Uterus (tissue), 4 donors: ENCODE results near the gene ADARB2. TPM values are rescaled to one million over a fixed set of nuclear protein-coding genes. Genes with fewer than 3 reads are reported as not detected.

Experiments used
- DNase-seq, 2 donors: peaks; one replicate each; pipeline ENCODE4 v3.0.0-alpha.2; 2019 to 2020
- H3K27ac ChIP-seq, 2 donors: fragments of 200-600 bp; sonication (generic); 1 replicate in 1 of 2; 2 replicates in 1 of 2; pipeline ENCODE4 v1.5.1; 2016 to 2018
- H3K27me3 ChIP-seq, 2 donors: fragments of 200-600 bp; sonication (generic); one replicate each; pipeline ENCODE4 v1.5.1; 2018 to 2019; ENCODE audit warnings: control low read depth in 1 of 2
- H3K36me3 ChIP-seq, 2 donors: fragments of 200-600 bp; sonication (generic); one replicate each; pipeline ENCODE4 v1.5.1; 2019; ENCODE audit warnings: control low read depth in 1 of 2
- H3K4me1 ChIP-seq, 2 donors: fragments of 200-600 bp; sonication (generic); one replicate each; pipeline ENCODE4 v1.5.1; 2018 to 2019; ENCODE audit warnings: control low read depth in 1 of 2
- H3K4me3 ChIP-seq, 2 donors: fragments of 200-600 bp; sonication (generic); 1 replicate in 1 of 2; 2 replicates in 1 of 2; pipeline ENCODE4 v1.5.1; 2018 to 2019; ENCODE audit warnings: mild to moderate bottlenecking in 1 of 2
- H3K9me3 ChIP-seq, 2 donors: fragments of 200-600 bp; sonication (generic); one replicate each; pipeline ENCODE4 v1.5.1; 2019; ENCODE audit warnings: control low read depth in 1 of 2
- POLR2A ChIP-seq, 2 donors: fragments of 450-650 bp; IDR thresholded peaks; one replicate each; pipeline ENCODE4 v1.6.1; 2016; ENCODE audit warnings: antibody characterized with exemption in 2 of 2, mild to moderate bottlenecking in 1 of 2, moderate library complexity in 1 of 2
- intact Hi-C: fragments of 100-400 bp; cut with DNase I; formaldehyde crosslinking; loops from one replicate; pipeline ENCODE4 v1.15.1; 2023; ENCODE audit warnings: low total_unique reads
- total RNA-seq, 4 donors: library from RNA; depleted of rRNA in 3 of 4; stranded (reverse); fragments of >200 nt in 3 of 4; gene quantifications; one replicate each; pipeline versions ENCODE4 v1.1.0 to v1.2.4, GENCODE V29; 2014 to 2023
- TF ChIP-seq, protein P1 (sequence below), 4 experiments: fragments of 200-600 bp in 2 of 4; fragments of 450-650 bp in 2 of 4; sonication (generic) in 2 of 4; IDR thresholded peaks; one replicate each; pipeline ENCODE4 v1.5.1; 2016 to 2019; ENCODE audit warnings: antibody characterized with exemption in 4 of 4, mild to moderate bottlenecking in 2 of 4, moderate library complexity in 1 of 4
- donor health status: DM: yes; HTN: yes; CAD: no.

The ADARB2 gene
- total RNA-seq, 4 donors from 2014 or later: 0.76 to 2.6 (median 2.0) TPM; not detected in 1

DNA sequence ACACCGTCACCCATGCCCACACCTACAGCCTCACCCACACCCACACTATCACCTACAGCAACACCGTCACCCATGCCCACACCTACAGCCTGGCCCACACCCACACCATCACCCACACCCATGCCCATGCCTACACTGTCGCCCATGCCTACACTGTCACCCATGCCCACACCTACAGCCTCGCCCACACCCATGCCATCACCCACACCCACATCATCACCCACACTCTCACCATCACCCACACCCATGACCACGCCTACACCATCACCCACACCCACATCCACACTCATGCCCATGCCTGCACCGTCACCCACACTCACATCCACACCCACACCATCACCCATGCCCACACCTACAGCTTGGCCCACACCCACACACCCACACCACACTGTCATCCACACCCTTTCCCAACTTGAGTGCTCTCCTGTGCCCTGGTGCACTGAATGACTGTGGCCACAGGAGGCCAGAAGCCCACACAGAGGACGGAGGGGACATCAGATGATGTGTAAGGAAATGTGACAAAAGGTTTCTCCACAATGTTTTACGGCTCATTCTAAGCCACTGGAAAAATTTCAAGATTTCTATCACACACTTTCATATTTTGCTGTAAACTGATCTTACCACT is 527.9 kb downstream of the ADARB2 start:
- Histone ChIP-seq H3K36me3 (no peaks in the 10 kb centered on the region), H3K27ac (no peak overlapping the region), H3K4me1 (no peaks in the 10 kb centered on the region), H3K27me3 (no peaks in the 10 kb centered on the region), H3K9me3 (no peaks in the 10 kb centered on the region), H3K4me3 (no peak overlapping the region)
- intact Hi-C loops: no loop called here
- DNase-seq: no peak
- TF ChIP-seq, protein P1, sequence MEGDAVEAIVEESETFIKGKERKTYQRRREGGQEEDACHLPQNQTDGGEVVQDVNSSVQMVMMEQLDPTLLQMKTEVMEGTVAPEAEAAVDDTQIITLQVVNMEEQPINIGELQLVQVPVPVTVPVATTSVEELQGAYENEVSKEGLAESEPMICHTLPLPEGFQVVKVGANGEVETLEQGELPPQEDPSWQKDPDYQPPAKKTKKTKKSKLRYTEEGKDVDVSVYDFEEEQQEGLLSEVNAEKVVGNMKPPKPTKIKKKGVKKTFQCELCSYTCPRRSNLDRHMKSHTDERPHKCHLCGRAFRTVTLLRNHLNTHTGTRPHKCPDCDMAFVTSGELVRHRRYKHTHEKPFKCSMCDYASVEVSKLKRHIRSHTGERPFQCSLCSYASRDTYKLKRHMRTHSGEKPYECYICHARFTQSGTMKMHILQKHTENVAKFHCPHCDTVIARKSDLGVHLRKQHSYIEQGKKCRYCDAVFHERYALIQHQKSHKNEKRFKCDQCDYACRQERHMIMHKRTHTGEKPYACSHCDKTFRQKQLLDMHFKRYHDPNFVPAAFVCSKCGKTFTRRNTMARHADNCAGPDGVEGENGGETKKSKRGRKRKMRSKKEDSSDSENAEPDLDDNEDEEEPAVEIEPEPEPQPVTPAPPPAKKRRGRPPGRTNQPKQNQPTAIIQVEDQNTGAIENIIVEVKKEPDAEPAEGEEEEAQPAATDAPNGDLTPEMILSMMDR (IDR thresholded peaks at IDR 0.05): no peak
- no peak for TF ChIP-seq POLR2A (IDR thresholded peaks at IDR 0.05)

DNA sequence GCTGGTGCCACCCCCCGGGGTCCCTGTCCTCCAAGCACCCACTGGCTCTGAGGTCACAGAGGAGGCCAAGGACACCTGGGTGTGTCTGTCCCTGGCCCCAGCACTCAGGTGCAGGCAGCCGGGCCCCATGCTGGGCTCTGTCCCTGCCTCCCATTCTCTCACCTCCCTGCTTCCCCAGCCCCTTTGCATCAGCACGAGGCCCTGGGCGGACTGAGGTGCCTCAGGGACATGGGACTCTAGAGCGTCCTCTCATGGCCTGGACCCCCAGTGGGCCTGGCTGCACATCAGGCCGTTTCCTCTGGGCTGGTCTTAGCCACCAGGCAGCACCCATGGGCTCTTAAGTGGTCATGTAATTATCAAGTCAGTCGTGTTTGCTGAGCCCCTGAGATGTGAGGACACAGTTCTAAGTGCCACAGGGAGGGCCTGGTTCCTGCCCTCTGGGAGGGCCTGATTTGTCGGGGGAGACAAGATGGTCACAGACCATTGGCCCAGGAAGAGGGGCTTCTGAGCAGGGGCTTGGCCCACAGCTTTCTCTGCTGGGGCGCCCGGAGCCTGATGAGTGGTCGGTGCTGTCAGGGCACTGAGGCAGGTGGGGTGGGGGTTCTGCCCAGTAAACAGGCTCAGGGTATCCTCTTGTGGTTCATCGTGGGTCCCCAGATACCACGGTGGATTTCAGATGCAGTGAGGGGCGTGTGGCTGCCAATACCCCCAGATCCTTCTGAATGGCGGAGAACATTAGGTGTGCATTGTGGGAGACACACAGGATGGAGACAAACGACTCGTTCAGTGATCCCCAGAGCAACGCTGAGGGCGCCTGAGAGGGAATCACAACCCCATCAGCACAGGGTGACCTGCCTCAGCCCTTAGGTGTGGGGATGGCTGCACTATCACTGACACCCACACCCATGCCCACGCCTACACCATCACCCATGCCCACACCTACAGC is 528.7 kb downstream of the ADARB2 start:
- Histone ChIP-seq H3K4me1 (no peaks in the 10 kb centered on the region), H3K27ac (no peak overlapping the region), H3K4me3 (no peak overlapping the region), H3K36me3 (no peaks in the 10 kb centered on the region), H3K27me3 (no peaks in the 10 kb centered on the region), H3K9me3 (no peaks in the 10 kb centered on the region)
- DNase-seq: no peak
- intact Hi-C loops: no loop called here
- TF ChIP-seq, protein P1 (IDR thresholded peaks at IDR 0.05): no peak
- TF ChIP-seq POLR2A (IDR thresholded peaks at IDR 0.05): no peak

DNA sequence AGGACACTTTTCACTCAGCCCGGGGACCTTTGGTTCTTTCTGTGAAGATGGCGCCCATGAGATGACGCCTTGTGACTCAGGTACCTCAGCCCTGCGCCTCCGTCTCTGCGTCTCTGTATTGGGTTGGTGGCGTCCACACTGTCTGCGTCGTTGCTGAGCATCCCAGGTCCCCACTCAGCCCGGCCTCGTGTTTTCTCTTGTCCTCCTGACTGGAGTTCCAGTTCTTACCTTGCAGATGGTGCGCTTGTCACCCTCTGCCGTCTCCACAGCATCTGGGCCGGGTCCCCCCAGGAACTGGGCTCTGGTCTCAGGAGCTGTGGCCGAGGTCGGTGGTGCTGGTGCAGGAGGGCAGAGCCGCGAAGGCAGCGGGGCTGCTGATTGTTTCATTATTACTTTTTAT is 530.7 kb downstream of the ADARB2 start:
- Histone ChIP-seq H3K9me3 (no peaks in the 10 kb centered on the region), H3K36me3 (no peaks in the 10 kb centered on the region), H3K27me3 (no peaks in the 10 kb centered on the region), H3K4me1 (no peaks in the 10 kb centered on the region), H3K27ac (no peak overlapping the region), H3K4me3 (no peak overlapping the region)
- no peak for DNase-seq
- intact Hi-C loops: no loop called here
- TF ChIP-seq, protein P1 (IDR thresholded peaks at IDR 0.05): no peak
- no peak for TF ChIP-seq POLR2A (IDR thresholded peaks at IDR 0.05)

DNA sequence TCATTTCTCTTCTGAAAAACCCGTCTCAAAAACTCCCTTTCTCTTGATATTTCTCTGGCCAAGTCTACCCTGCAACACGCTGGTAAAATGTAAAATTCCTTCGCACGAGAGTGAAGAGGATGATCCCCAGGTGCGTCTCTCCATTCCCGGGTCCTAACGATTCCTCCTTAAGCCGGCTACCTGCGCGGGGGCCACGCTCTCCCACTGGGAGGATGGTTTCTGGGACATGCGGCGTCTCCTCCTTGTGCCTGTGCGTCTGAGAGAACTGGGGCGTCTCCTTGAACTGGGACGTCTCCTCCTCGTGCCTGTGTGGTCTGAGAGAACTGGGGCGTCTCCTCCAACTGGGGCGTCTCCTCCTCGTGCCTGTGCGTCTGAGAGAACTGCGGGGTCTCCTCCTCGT is 531.2 kb downstream of the ADARB2 start:
- H3K27me3 ChIP-seq: no peaks in the 10 kb centered on the region
- TF ChIP-seq, protein P1 (IDR thresholded peaks at IDR 0.05): no peak
- no peak for TF ChIP-seq POLR2A (IDR thresholded peaks at IDR 0.05)
- no peak overlapping the region for H3K4me3 ChIP-seq
- H3K4me1 ChIP-seq: no peaks in the 10 kb centered on the region
- H3K9me3 ChIP-seq: no peaks in the 10 kb centered on the region
- no peaks in the 10 kb centered on the region for H3K36me3 ChIP-seq
- no peak for DNase-seq
- no peak overlapping the region for H3K27ac ChIP-seq
- intact Hi-C loops: no loop called here

DNA sequence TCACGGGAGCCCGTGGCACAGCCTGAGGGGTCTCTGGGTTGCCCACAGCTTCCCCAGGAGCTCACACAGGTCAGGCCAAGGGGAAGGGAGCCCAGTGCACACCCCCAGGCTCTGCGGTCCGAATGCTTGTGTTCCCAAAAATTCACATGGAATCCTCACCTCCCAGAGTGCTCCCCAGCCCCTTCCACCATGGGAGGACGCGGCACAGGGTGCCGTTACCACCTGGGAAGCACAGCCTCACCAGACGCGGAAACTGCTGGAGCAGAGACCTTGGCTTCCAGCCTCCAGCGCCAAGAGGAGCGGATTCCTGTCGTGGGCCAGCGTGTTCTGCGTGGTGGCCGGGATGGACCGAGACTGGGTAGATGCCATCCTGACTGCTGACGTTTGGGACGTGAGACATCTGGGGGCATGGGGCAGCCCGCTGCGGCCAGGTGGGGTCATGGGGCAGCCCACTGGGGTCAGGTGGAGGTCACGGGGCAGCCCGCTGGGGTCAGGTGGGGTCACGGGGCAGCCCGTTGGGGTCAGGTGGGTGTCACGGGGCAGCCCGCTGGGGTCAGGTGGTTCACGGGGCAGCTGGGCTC is 531.8 kb downstream of the ADARB2 start:
- Histone ChIP-seq H3K36me3 (no peaks in the 10 kb centered on the region), H3K27me3 (no peaks in the 10 kb centered on the region), H3K9me3 (no peaks in the 10 kb centered on the region), H3K27ac (no peak overlapping the region), H3K4me1 (no peaks in the 10 kb centered on the region), H3K4me3 (no peak overlapping the region)
- TF ChIP-seq POLR2A (IDR thresholded peaks at IDR 0.05): no peak
- TF ChIP-seq, protein P1 (IDR thresholded peaks at IDR 0.05): no peak
- intact Hi-C loops: no loop called here
- no peak for DNase-seq
